ENCODE measurements around the gene OR5C1.

GRCh38 chr9:122837266-122837850 lies 48.6 kb downstream of the OR5C1 start:
- TF ChIP-seq CTCF (IDR thresholded peaks at IDR 0.05): no peak
- TF ChIP-seq TCF7L2 (IDR thresholded peaks at IDR 0.05; ENCODE audit: low read depth, low read length): no peak
- no peak for TF ChIP-seq SIN3A (IDR thresholded peaks at IDR 0.05; ENCODE audit: borderline replicate concordance, insufficient read depth, low read depth, low read length)
